A673 (cell line): ENCODE data around the gene TNNT1. TPM values are rescaled to one million over a fixed set of nuclear protein-coding genes. Genes with fewer than 3 reads are reported as not detected.

Experiments
- BruUV-seq: library from RNA; stranded (reverse); fragments of 400-500 nt; replicated peaks from 2 replicates; lab custom pipeline; 2021; lab: Mats Ljungman, UMichigan
- CTCF ChIA-PET: fragments of 300-600 bp; sonication (Branson Sonifier 250); formaldehyde crosslinking; loops from one replicate; lab custom pipeline; 2022; ENCODE audit warnings: antibody characterized with exemption; lab: Charles Lee
- POLR2A ChIA-PET: fragments of 300-600 bp; sonication (Branson Sonifier 250); formaldehyde crosslinking; loops from one replicate; lab custom pipeline; 2022; ENCODE audit warnings: antibody characterized with exemption; ENCODE audit not compliant: low non-redundant PET; lab: Charles Lee
- DNase-seq: peaks from one replicate; pipeline ENCODE4 v3.0.0-alpha.2; 2015; ENCODE audit warnings: low spot score
- H3K27ac ChIP-seq: fragments of 200-600 bp; sonication (generic); 2 replicates; pipeline ENCODE4 v1.5.1; 2016; ENCODE audit warnings: mixed run types, low read depth, mild to moderate bottlenecking, mixed read lengths, antibody characterized with exemption, low read length; ENCODE audit not compliant: poor library complexity, severe bottlenecking
- H3K27me3 ChIP-seq: fragments of 200-600 bp; sonication (generic); replicated peaks from 2 replicates; pipeline ENCODE4 v1.6.1; 2017; ENCODE audit warnings: mixed run types, low read depth, mild to moderate bottlenecking, mixed read lengths, antibody characterized with exemption, low read length; ENCODE audit not compliant: insufficient read depth, poor library complexity
- H3K36me3 ChIP-seq: fragments of 200-600 bp; sonication (generic); 2 replicates; pipeline ENCODE4 v1.6.1; 2016; ENCODE audit warnings: mixed run types, mild to moderate bottlenecking, mixed read lengths, antibody characterized with exemption, low read length; ENCODE audit not compliant: insufficient read depth, poor library complexity, severe bottlenecking
- H3K4me1 ChIP-seq: fragments of 200-600 bp; sonication (generic); 2 replicates; pipeline ENCODE4 v1.6.1; 2017; ENCODE audit warnings: mixed run types, mild to moderate bottlenecking, mixed read lengths, antibody characterized with exemption, low read length; ENCODE audit not compliant: insufficient read depth, poor library complexity, severe bottlenecking
- H3K4me3 ChIP-seq: fragments of 200-600 bp; sonication (generic); 2 replicates; pipeline ENCODE4 v1.5.1; 2016; ENCODE audit warnings: low read depth, mixed run types, mild to moderate bottlenecking, mixed read lengths, low read length; ENCODE audit not compliant: poor library complexity, severe bottlenecking
- H3K9me3 ChIP-seq: fragments of 200-600 bp; sonication (generic); 2 replicates; pipeline ENCODE4 v1.6.1; 2016; ENCODE audit warnings: mixed run types, low read depth, mild to moderate bottlenecking, mixed read lengths, antibody characterized with exemption, low read length; ENCODE audit not compliant: poor library complexity, severe bottlenecking
- CTCF ChIP-seq: fragments of 300-800, 200-600 bp; sonication (generic); conservative IDR thresholded peaks from 2 replicates; pipeline ENCODE4 v1.5.1; 2017; ENCODE audit warnings: low read depth, mild to moderate bottlenecking, antibody characterized with exemption, low read length, moderate library complexity, mixed read lengths
- EZH2 ChIP-seq: fragments of 200-600 bp; sonication (generic); IDR thresholded peaks from 2 replicates; pipeline ENCODE4 v1.6.1; 2017; ENCODE audit warnings: borderline replicate concordance, low read depth, mild to moderate bottlenecking, mixed read lengths, antibody characterized with exemption, low read length; ENCODE audit not compliant: poor library complexity, severe bottlenecking
- intact Hi-C: fragments of 100-400 bp; cut with micrococcal nuclease; formaldehyde crosslinking; loops from one replicate; pipeline ENCODE4 v1.10.0; 2022; ENCODE audit not compliant: unreplicated experiment
- total RNA-seq: library from RNA; stranded (reverse); gene quantifications from 2 replicates; pipeline ENCODE4 v1.2.3, GENCODE V29; 2021

The TNNT1 gene
- total RNA-seq, 1 experiment from 2014 or later = 37.6 TPM

GRCh38 chr19:55091126-55091910 is 57.7 kb downstream of the TNNT1 start:
- Histone ChIP-seq H3K4me1 (peaks cover 11% of the 10 kb centered on the region), H3K4me3 (no peak overlapping the region), H3K27me3 (no peaks in the 10 kb centered on the region), H3K36me3 (peaks cover 2% of the 10 kb centered on the region), H3K27ac (no peak overlapping the region), H3K9me3 (no peaks in the 10 kb centered on the region)
- intact Hi-C loops = no loop called here
- TF ChIP-seq EZH2 (no peak), CTCF (no peak)
- POLR2A ChIA-PET = no interaction called here
- no peak for DNase-seq
- CTCF ChIA-PET = no interaction called here
- TSS peak; percentile 88 for BruUV-seq

GRCh38 chr19:55090564-55090963 is 58.4 kb downstream of the TNNT1 start:
- no peaks in the 10 kb centered on the region for H3K9me3 ChIP-seq
- peaks cover 16% of the 10 kb centered on the region for H3K4me1 ChIP-seq
- POLR2A ChIA-PET = no interaction called here
- CTCF ChIA-PET = no interaction called here
- intact Hi-C loops = no loop called here
- TF ChIP-seq CTCF (no peak), EZH2 (no peak)
- no peak overlapping the region for H3K4me3 ChIP-seq
- BruUV-seq = no TSS peak
- peaks cover 2% of the 10 kb centered on the region for H3K36me3 ChIP-seq
- no peak overlapping the region for H3K27ac ChIP-seq
- no peaks in the 10 kb centered on the region for H3K27me3 ChIP-seq
- no peak for DNase-seq

GRCh38 chr19:55089342-55089944 is 59.6 kb downstream of the TNNT1 start:
- ChIA-PET CTCF (interaction anchor here (0.7 to 0.9 kb wide), 4 partner anchors 10 to 318 kb away, joined by 3 to 8 read pairs (median 4); no protein-coding TSS in a partner anchor), POLR2A (no interaction called here)
- Histone ChIP-seq H3K4me1 (peaks cover 16% of the 10 kb centered on the region), H3K27ac (no peak overlapping the region), H3K27me3 (no peaks in the 10 kb centered on the region), H3K4me3 (no peak overlapping the region), H3K9me3 (no peaks in the 10 kb centered on the region), H3K36me3 (peaks cover 2% of the 10 kb centered on the region)
- intact Hi-C loops = no loop called here
- no peak for DNase-seq
- TF ChIP-seq CTCF (no peak), EZH2 (no peak)
- no TSS peak for BruUV-seq
